ENCODE results near the gene SOCS1. TPM values are rescaled to one million over a fixed set of nuclear protein-coding genes. Genes with fewer than 3 reads are reported as not detected.
"Not testable (repeated sequence)": the region's sequence is repeated elsewhere in the genome, so short reads cannot be mapped to it uniquely, and the experiment has no call there.

Gene SOCS1
- polyA plus RNA-seq (2012; ENCODE audit: insufficient read depth, insufficient read length), result 2.2 TPM

- H3K4me3 ChIP-seq (ENCODE audit: low read length), result peak within 1 kb of the TSS; percentile 81
- DNase-seq (ENCODE audit: low read depth, low spot score), result peak; percentile 66
Observed at GRCh38 chr16:11255737-11256660, at the start of gene SOCS1. SOCS1 (minus strand) TSS chr16:11256204; CDS start chr16:11255478, 726 bp downstream.

GRCh38 chr16:11303405-11304138 lies 47.6 kb upstream of the SOCS1 start:
- H3K4me3 ChIP-seq (ENCODE audit: low read length), result no peak overlapping the region
- DNase-seq (ENCODE audit: low read depth, low spot score), result no peak

- no peak overlapping the region for H3K4me3 ChIP-seq (ENCODE audit: low read length)
- DNase-seq (ENCODE audit: low read depth, low spot score), result no peak
Observed at GRCh38 chr16:11302977-11303376, 47.0 kb upstream of the SOCS1 start.

GRCh38 chr16:11301645-11302501 lies 45.9 kb upstream of the SOCS1 start:
- H3K4me3 ChIP-seq (ENCODE audit: low read length), result no peak overlapping the region
- DNase-seq (ENCODE audit: low read depth, low spot score), result no peak

- H3K4me3 ChIP-seq (ENCODE audit: low read length), result no peak overlapping the region
- no peak for DNase-seq (ENCODE audit: low read depth, low spot score)
Observed at GRCh38 chr16:11300560-11300892, 44.5 kb upstream of the SOCS1 start.

- DNase-seq (ENCODE audit: low read depth, low spot score), result no peak
- H3K4me3 ChIP-seq (ENCODE audit: low read length), result no peak overlapping the region
Observed at GRCh38 chr16:11299865-11300559, 44.0 kb upstream of the SOCS1 start.

- H3K4me3 ChIP-seq (ENCODE audit: low read length), result not testable (repeated sequence)
- DNase-seq (ENCODE audit: low read depth, low spot score), result peak; percentile 88
Observed at GRCh38 chr16:11298950-11299547, 43.0 kb upstream of the SOCS1 start.

GRCh38 chr16:11298143-11298900 lies 42.3 kb upstream of the SOCS1 start:
- no peak for DNase-seq (ENCODE audit: low read depth, low spot score)
- H3K4me3 ChIP-seq (ENCODE audit: low read length), result no peak overlapping the region; the same call in 1 of the 2 replicates

- DNase-seq (ENCODE audit: low read depth, low spot score), result peak; percentile 93
- H3K4me3 ChIP-seq (ENCODE audit: low read length), result peak overlapping the region; percentile 29
Observed at GRCh38 chr16:11297492-11298142, 41.6 kb upstream of the SOCS1 start.

- peak overlapping the region; percentile 29 for H3K4me3 ChIP-seq (ENCODE audit: low read length)
- DNase-seq (ENCODE audit: low read depth, low spot score), result no peak
Observed at GRCh38 chr16:11296706-11297491, 40.9 kb upstream of the SOCS1 start.

GRCh38 chr16:11296351-11296705 lies 40.3 kb upstream of the SOCS1 start:
- no peak overlapping the region for H3K4me3 ChIP-seq (ENCODE audit: low read length)
- no peak for DNase-seq (ENCODE audit: low read depth, low spot score)

GRCh38 chr16:11295672-11296071 lies 39.7 kb upstream of the SOCS1 start:
- no peak for DNase-seq (ENCODE audit: low read depth, low spot score)
- no peak overlapping the region for H3K4me3 ChIP-seq (ENCODE audit: low read length)

GRCh38 chr16:11292076-11292748 lies 36.2 kb upstream of the SOCS1 start:
- H3K4me3 ChIP-seq (ENCODE audit: low read length), result no peak overlapping the region
- DNase-seq (ENCODE audit: low read depth, low spot score), result no peak

GRCh38 chr16:11291091-11291703 lies 35.2 kb upstream of the SOCS1 start:
- no peak overlapping the region for H3K4me3 ChIP-seq (ENCODE audit: low read length)
- no peak for DNase-seq (ENCODE audit: low read depth, low spot score)

GRCh38 chr16:11290102-11290893 lies 34.3 kb upstream of the SOCS1 start:
- DNase-seq (ENCODE audit: low read depth, low spot score), result no peak
- no peak overlapping the region for H3K4me3 ChIP-seq (ENCODE audit: low read length)

Data from Jurkat, Clone E6-1 (cell line).